ENCODE measurements around the gene PAK5. TPM values are rescaled to one million over a fixed set of nuclear protein-coding genes. Genes with fewer than 3 reads are reported as not detected.

PAK5 gene
- polyA plus RNA-seq, 2 of the 4 experiments (the other 2 are of a cell fraction) = 0.01 TPM; not detected in 1

DNA sequence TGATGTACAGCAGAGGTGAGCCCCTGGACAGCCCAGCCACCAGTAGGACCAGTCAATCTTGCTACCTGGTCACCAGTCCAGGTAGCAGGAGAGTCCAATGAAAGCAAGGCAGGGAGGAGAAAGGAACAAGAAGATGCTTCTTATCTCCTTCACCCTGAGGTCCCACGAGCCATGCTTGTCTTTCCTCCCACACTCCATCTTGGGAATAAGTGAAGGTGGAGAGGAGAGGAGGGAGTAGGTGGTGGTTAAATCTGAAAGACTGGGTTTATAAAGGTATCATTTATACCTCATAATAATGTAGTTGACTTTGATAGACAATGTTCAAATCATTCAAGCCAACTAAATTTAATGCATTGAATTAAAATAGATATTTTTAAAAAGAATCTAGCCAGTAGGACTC is 288.6 kb downstream of the PAK5 start:
- ATAC-seq (no peak), FAIRE-seq (no peak), DNase-seq (ENCODE audit: low read depth in 1 of 2, low spot score in 1 of 2) (no peak)
- WGBS (ENCODE audit: missing lambda C conversion rate) = 65% methylated on average over 1 of the region's 1 CpG
- TF ChIP-seq TP53 (CRISPR knock-in tag; IDR thresholded peaks at IDR 0.05) = no peak
- TF ChIP-seq KDM1A (IDR thresholded peaks at IDR 0.05; ENCODE audit: low read depth) = no peak
- TF ChIP-seq, protein P1, sequence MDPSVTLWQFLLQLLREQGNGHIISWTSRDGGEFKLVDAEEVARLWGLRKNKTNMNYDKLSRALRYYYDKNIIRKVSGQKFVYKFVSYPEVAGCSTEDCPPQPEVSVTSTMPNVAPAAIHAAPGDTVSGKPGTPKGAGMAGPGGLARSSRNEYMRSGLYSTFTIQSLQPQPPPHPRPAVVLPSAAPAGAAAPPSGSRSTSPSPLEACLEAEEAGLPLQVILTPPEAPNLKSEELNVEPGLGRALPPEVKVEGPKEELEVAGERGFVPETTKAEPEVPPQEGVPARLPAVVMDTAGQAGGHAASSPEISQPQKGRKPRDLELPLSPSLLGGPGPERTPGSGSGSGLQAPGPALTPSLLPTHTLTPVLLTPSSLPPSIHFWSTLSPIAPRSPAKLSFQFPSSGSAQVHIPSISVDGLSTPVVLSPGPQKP (IDR thresholded peaks at IDR 0.05; ENCODE audit: low read depth, low read length) = no peak
- TF ChIP-seq KDM5A (IDR thresholded peaks at IDR 0.05) = no peak
- TF ChIP-seq, protein P2, sequence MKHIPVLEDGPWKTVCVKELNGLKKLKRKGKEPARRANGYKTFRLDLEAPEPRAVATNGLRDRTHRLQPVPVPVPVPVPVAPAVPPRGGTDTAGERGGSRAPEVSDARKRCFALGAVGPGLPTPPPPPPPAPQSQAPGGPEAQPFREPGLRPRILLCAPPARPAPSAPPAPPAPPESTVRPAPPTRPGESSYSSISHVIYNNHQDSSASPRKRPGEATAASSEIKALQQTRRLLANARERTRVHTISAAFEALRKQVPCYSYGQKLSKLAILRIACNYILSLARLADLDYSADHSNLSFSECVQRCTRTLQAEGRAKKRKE (CRISPR knock-in tag; IDR thresholded peaks at IDR 0.05; ENCODE audit: low read depth) = no peak
- TF ChIP-seq RFX5 (IDR thresholded peaks at IDR 0.05) = no peak
- no peak for TF ChIP-seq POLR2A (IDR thresholded peaks at IDR 0.05; ENCODE audit: low read length)
- no peak for TF ChIP-seq CEBPB (IDR thresholded peaks at IDR 0.05)
- TF ChIP-seq, protein P3, sequence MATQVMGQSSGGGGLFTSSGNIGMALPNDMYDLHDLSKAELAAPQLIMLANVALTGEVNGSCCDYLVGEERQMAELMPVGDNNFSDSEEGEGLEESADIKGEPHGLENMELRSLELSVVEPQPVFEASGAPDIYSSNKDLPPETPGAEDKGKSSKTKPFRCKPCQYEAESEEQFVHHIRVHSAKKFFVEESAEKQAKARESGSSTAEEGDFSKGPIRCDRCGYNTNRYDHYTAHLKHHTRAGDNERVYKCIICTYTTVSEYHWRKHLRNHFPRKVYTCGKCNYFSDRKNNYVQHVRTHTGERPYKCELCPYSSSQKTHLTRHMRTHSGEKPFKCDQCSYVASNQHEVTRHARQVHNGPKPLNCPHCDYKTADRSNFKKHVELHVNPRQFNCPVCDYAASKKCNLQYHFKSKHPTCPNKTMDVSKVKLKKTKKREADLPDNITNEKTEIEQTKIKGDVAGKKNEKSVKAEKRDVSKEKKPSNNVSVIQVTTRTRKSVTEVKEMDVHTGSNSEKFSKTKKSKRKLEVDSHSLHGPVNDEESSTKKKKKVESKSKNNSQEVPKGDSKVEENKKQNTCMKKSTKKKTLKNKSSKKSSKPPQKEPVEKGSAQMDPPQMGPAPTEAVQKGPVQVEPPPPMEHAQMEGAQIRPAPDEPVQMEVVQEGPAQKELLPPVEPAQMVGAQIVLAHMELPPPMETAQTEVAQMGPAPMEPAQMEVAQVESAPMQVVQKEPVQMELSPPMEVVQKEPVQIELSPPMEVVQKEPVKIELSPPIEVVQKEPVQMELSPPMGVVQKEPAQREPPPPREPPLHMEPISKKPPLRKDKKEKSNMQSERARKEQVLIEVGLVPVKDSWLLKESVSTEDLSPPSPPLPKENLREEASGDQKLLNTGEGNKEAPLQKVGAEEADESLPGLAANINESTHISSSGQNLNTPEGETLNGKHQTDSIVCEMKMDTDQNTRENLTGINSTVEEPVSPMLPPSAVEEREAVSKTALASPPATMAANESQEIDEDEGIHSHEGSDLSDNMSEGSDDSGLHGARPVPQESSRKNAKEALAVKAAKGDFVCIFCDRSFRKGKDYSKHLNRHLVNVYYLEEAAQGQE (IDR thresholded peaks at IDR 0.05) = no peak
- no peak overlapping the region for H3K4me3 ChIP-seq
- no peaks in the 10 kb centered on the region for H3K9me3 ChIP-seq
- no peak overlapping the region for H3K4me2 ChIP-seq
- POLR2A ChIA-PET = no interaction called here
- H3K4me1 ChIP-seq = peaks cover 7% of the 10 kb centered on the region
- CTCF ChIA-PET = no interaction called here
- no peak overlapping the region for H3K27ac ChIP-seq

- POLR2A ChIA-PET = no interaction called here
- no peak for TF ChIP-seq MYC (IDR thresholded peaks at IDR 0.05; ENCODE audit: borderline replicate concordance, low read length)
- TF ChIP-seq, protein P4, sequence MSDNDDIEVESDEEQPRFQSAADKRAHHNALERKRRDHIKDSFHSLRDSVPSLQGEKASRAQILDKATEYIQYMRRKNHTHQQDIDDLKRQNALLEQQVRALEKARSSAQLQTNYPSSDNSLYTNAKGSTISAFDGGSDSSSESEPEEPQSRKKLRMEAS (IDR thresholded peaks at IDR 0.05) = no peak
- TF ChIP-seq RCOR1 (IDR thresholded peaks at IDR 0.05; ENCODE audit: low read depth, low read length) = no peak
- TF ChIP-seq ZC3H11A (IDR thresholded peaks at IDR 0.05) = no peak
- TF ChIP-seq, protein P5, sequence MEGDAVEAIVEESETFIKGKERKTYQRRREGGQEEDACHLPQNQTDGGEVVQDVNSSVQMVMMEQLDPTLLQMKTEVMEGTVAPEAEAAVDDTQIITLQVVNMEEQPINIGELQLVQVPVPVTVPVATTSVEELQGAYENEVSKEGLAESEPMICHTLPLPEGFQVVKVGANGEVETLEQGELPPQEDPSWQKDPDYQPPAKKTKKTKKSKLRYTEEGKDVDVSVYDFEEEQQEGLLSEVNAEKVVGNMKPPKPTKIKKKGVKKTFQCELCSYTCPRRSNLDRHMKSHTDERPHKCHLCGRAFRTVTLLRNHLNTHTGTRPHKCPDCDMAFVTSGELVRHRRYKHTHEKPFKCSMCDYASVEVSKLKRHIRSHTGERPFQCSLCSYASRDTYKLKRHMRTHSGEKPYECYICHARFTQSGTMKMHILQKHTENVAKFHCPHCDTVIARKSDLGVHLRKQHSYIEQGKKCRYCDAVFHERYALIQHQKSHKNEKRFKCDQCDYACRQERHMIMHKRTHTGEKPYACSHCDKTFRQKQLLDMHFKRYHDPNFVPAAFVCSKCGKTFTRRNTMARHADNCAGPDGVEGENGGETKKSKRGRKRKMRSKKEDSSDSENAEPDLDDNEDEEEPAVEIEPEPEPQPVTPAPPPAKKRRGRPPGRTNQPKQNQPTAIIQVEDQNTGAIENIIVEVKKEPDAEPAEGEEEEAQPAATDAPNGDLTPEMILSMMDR (IDR thresholded peaks at IDR 0.05) = no peak
- TF ChIP-seq EP300 (IDR thresholded peaks at IDR 0.05) = no peak
- TF ChIP-seq, protein P3 (IDR thresholded peaks at IDR 0.05) = no peak
- no peak for TF ChIP-seq RAD21 (conservative IDR thresholded peaks at IDR 0.05 in 1 of 2, IDR thresholded peaks at IDR 0.05 in 1 of 2)
- TF ChIP-seq JUN (IDR thresholded peaks at IDR 0.05) = no peak
- no peak for TF ChIP-seq NFE2L2 (conservative IDR thresholded peaks at IDR 0.05; ENCODE audit: low read length)
- FAIRE-seq = no peak
- 47% methylated on average over 4 of the region's 4 CpGs for WGBS (ENCODE audit: missing lambda C conversion rate)
- no peak overlapping the region for H3K4me3 ChIP-seq
- CTCF ChIA-PET = interaction anchor here (1.2 kb wide), 1 partner anchor 67 kb away, joined by 3 read pairs; no protein-coding TSS in a partner anchor
- ATAC-seq = no peak
- H3K4me2 ChIP-seq = no peak overlapping the region
- H3K9me3 ChIP-seq = no peaks in the 10 kb centered on the region
- no peak overlapping the region for H3K27ac ChIP-seq
- no peaks in the 10 kb centered on the region for H3K4me1 ChIP-seq
- DNase-seq (ENCODE audit: low read depth in 1 of 2, low spot score in 1 of 2) = no peak
Observed at GRCh38 chr20:9543214-9543613, 295.7 kb downstream of the PAK5 start.
